Measurements from ENCODE around the gene PGA3.
"Not testable (repeated sequence)": the region's sequence is repeated elsewhere in the genome, so short reads cannot be mapped to it uniquely, and the experiment has no call there.

Gene PGA3

DNA sequence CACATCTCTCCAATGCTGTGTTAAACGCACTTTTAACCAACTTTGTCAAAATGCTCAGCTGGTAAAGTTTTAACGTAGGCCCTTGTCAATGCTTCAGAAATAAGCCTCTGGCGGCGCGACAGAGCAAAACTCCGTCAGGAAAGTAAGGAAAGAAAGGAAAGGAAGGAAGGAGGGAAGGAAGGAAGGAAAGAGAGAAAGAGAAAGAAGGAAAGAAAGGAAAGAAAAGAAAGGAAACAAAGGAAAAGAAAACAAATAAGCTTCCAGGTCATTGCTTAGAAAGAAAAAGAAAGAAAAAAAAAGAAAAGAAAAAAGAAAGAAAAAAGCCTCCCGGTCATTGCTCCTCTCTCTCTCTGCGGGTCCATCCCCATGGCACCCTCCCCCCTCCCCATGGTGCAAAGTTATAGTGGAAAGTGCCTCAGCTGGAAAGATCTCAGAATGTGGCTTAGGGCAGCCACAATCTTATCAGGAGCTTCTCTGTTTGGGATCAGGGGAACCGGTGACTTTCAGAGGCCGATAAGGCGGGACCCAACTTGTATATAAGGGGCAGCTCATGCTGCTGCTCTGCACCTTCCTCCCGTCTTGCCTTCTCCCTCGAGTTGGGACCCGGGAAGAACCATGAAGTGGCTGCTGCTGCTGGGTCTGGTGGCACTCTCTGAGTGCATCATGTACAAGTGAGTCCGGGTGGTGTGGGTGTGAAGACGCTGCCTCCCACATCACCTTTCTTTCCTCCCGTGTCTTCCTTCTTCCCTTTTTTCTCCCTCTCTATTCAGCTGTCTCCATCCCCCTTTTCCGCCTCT, at the start of gene PGA3:
Gene PGA3, plus strand, starts transcription at position 566 of the 797 bp plus-strand sequence. Its CDS starts 50 bp downstream, at position 616.
- DNase-seq = not testable (repeated sequence)

DNA sequence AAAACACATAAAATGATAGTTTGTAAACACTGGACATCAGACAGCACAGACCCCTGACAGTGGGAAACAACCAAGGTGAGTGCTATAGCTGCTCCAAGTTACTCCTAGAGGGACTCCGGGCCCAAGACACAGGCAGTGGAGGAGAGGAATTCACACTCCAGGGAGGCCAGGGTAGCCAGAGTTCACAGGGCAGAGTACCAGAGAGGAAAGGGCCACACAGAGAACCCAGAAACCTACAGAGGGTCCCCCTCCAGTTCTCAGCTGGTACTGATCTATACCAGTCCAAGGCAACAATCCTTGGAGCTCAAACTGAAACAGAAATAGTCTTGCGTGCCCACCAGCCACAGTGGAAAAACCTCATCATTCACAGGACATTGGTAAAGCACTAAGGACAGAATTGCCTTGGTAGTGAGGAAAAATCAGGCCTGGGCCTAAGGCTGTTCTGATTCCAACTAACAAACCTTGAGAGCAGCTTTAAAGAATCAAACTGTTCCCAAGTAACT, 49.7 kb upstream of the PGA3 start:
- no peak for DNase-seq

DNA sequence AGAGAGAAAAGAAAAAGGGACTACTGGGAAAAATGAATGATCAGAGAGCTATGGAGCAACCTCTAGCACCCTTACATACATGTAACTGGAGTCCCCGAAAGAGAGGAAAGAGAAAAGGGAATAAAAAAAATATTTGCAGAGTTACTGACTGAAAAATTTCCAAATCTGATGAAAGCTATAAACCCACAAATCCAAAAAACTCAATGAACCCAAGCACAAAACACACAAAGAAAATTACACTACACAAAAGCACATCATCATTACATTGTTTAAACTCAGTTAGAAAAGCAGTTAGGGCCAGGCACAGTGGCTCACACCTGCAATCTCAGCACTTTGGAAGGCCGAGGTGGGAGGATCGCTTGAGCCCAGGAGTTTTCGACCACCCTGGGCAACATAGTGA, 48.8 kb upstream of the PGA3 start:
- no peak for DNase-seq

DNA sequence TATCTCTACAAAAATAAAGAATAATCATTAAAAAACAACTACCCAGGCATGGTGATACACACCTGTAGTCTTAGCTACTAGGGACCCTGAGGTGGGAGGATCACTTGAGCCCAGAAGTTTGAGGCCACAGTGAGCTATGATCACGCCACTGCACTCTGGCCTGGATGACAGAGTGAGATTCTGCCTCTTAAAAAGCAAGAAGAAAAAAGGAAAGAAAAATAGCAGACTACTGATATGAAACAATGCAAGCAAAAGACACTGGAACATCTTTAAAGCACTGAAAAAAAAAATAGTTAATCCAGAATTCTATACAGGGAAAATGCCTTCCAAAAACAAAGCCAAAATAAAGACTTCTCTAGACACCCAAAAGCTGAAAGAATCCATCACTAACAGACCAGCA, 48.0 kb upstream of the PGA3 start:
- no peak for DNase-seq

DNA sequence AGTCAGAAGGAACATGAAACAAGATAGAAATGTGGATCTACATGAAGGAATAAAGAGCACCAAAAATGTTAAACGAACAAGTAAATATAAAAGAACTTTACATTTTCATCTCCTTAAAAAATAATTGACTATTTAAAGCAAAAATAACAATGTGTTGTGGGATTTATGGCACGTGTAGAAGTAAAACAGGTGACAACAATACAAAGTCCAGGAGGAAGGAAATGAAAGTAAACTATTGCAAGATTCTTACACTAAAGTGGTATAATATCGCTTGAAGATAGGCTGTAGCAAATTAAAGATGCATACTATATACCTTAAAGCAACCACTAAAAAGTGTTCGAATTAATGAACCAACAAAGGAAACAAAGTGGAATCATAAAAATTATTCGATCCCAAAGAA, 47.6 kb upstream of the PGA3 start:
- DNase-seq = no peak

DNA sequence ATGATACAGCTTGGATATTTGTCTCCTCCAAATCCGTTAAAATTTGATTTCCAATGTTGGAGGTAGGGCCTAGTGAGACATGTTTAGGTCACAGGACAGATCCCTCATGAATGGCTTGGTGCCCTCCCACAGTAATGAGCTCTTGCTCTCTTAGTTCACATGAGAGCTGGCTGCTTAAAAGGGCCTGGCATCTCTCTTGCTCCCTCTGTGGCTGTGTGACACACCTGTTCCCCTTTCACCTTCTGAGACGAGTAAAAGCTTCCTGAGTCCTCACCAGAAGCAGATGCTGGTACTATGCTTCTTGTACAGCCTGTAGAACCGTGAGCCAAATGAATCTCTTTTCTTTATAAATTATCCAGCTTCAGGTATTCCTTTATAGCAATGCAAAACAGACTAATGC, 45.6 kb upstream of the PGA3 start:
- no peak for DNase-seq

DNA sequence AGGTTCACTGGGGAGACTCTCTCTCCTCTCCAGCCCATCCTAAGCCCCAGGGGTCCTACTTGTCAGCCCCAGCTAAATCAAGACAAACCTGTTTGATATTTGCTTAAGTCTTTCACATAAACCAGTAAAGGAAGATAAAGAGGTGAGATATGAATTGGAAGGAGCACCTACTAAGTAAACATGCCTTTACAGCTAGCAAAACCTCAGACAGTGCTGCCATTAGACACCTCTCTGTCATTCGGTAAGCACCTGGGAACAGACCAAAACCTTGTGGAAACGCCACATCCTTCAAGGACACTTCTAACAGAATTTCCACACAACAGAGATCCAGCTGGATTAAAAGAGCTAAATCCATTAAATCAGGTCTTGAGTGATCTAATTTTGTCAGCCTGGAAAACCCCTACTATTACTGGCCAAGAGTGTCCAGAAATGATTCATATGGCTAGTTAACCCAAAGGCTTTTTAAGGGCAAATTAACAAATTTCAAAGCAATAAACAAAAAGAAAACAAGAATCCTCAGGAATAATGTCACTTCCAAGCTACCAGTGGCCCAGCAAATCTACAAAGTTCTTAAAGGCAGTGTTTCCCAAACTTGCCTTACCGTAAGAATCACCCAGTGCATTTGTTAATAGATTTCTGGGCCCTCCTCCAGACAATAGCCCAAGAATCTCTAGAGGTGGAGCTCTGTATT, 44.5 kb upstream of the PGA3 start:
- DNase-seq = no peak

DNA sequence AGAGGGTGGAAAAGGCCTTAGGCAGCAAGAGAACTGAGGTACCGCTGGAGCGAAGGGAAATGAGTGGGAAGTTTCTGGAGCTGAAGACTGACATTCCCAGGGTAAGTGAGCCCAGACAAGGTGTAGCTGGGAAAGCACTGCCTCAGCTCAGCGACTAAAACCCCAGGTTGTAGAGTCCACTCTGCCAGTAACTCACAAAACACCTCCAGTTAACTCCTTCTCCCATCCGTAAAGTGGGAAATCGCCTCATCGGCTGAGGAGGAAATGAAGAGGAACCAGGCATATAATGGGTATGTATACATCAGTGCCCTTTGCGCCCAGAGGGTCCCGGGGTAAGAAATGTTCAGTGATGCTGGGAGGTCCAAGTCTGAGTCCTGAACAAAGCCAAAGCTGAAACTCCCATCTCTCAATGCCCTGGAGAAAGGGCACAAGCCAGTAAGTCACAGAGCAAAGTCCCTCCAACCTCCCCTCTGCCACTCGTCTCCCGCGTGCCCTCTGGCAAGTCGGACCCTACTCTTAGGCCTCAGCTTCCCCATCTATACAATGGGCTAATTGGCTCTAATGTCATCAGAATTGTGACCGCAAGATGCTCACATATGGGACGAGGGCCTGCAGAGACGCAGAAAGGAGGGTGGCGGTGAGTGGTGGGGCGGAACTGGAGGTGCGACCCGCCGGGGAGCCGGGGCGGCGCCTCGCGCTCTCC, 42.7 kb upstream of the PGA3 start:
- DNase-seq = no peak

DNA sequence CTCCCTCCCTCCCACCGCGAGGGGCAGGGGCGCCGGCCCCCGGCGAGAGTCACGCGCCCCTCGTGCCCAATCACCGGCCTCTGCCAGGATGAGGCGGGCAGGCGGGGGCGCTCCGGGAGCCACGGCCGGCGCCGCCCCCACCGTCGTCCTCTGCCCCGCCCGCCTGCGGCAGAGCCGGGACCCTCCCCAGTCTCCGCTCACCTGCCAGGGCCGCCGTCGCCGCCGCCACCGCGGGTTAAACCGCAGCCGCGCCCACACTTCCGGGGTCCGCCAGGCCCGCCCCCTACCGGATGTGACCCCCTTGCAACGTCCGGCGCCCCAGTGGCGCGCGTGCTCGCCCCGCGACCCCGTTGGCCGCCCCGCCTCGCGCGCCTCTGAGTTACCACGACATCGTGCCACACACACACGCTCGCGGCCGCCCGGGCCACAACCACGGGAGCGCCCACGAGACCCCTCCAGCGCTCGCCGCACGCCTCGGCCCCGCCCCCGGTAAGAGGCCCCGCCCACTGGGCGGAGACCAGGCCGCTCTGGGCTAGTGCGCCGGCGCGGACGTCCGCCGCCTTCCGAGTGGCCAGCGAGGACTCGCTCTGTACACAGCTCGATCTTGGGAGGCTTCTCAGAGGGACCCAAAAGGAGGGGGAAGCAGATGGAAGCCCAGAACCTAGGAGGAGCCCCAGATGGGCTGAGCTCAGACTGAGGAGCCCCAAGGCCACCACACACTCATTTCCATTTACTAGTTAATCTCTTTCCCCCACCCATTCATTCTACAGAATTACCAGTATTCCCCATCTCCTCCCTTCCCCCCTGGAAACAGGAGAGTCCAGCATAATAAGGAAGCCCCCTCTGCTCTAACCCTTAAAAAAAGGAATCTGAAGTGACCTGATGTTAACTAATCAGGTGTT, 41.9 kb upstream of the PGA3 start, which contains the start of gene VPS37C:
Gene VPS37C, minus strand, starts transcription at position 237 of the 902 bp plus-strand sequence. CDS start 22,597 bp downstream, outside the sequence.
- peak; percentile 81 to 86 for DNase-seq

DNA sequence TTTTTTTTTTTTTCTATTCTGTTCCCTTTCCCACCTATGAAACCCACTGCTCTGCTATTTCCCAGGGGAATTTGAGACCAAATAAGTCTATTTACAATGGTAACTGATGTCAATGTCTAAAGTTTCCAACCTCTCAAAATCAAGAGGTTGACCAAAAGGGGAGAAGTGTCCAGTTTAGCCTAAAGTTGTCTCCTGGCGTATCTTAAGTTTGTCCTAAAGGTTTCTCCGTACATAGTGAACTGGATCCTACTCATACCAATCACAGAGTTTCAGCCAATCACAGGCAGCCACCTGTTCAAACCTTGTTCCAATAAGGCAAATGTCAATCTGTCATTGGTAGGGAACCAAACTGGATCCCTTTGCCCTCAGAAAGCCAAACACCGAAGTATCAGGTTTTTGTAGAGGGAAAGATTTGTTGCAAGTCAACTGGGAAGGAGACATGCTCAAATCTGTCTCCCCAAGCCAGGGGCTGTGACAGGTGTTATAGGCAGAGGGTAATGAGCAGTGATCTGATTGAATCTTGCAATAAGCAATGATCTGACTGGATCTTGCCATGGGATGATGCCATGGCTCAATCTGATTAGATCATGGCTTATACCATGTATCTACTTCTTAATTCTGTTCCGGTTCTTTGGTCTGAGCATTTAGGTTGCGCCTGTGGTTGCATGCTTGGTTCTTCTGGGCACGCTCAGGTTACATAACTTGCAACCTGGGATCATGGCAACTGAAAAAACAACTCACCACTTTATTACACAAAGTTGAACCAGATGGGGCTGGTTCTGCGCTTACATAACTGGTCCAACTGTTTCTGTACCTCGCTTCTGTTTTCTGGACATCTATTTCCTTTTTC, 41.0 kb upstream of the PGA3 start:
- peak in 1 of 2 experiments; percentile 24 for DNase-seq

DNA sequence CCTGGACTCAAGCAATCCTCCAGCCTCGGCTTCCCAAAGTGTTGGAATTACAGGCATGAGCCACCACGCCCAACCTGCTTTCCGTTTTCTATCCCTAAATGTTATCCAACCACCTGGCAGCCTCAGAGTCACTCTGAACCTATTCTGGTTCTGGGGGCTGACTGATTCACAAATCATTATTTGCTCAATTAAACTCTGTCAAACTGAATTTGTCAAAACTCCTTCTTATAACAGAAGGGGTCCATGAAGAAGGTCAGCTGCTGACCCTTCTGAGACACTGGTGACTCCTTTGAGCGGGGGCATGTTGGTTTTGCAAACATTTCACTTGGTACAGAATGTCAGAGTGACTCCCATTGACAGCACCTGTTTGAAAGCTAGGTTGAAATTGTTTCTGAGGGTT, 40.3 kb upstream of the PGA3 start:
- no peak for DNase-seq

DNA sequence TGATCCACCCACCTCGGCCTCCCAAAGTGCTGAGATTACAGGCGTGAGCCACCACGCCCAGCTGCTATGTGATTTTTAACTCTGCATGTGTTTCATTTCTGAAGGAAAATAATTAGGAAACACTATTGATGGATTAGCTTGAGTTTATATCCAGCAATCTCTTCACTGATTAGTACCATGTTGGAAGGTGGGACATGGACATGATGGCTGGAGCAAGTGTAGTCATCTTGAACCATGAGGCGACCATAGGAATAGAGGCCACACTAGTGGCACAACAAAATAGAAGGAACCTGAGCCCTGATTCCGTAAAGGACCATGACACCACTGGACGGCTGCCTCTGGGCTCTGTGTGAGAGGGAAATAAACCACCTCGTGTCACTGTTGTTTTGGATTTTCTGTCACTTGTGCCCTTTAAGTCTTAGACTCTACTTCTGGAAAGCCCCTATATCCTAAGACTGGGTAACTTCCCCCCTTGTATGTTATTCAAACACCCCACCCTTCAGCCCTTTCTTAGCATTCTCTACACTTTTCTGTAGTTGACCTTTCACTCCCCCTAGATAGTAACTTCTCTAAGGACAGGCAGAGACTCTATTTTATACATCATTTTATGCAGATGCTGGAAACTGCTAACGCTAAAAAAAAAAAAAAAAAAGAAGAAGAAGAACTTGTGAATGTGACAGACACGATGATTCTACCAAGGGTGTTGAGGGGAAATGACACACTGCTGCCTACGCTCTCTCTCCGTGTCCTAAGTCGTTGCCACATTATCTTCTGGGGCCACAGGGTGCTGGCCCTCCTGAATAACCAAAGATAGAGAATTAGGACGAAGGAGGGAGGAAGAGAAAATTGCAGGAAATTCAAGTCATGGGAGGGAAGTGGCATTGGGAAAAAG, 39.4 kb upstream of the PGA3 start:
- no peak for DNase-seq

DNA sequence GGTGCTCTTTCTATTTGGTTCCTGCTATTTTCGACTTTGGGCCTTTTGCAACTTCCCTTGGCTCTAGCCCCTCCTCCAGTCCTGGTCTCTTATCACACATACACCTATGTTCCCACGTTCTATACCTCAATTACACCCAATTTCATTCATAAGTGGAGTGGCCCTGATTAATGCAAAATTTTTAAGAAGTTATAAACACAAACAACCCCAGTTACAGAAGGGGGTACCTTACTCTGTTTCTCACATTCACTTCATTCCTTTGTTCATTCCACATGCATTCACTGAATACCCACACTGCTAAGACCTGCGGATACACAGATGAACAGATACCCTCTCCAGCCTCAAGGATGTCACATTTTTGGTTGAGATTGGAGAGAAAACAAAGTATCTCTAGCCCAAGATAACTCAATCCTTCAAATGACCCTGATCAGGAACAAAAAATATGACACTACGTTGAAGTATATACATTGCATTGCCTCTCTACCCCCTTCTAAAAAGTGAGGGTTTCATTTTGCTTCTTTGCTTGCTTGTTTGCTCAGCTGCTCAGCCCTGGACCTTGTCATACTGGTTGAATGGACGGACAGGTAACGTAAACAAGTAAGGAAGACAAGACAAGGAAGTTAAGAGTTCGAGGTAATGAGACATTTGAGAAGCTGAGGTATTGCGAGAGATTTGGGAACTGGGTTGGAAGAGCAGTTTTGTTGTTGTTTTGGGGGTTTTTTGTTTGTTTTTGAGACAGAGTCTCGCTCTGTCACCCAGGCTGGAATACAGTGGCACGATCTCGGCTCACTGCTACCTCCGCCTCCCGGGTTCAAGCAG, 38.5 kb upstream of the PGA3 start:
- no peak for DNase-seq

DNA sequence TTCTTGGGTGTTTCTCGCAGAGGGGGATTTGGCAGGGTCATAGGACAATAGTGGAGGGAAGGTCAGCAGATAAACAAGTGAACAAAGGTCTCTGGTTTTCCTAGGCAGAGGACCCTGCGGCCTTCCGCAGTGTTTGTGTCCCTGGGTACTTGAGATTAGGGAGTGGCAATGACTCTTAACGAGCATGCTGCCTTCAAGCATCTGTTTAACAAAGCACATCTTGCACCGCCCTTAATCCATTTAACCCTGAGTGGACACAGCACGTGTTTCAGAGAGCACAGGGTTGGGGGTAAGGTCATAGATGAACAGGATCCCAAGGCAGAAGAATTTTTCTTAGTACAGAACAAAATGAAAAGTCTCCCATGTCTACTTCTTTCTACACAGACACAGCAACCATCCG, 37.5 kb upstream of the PGA3 start:
- DNase-seq = not testable (repeated sequence)

DNA sequence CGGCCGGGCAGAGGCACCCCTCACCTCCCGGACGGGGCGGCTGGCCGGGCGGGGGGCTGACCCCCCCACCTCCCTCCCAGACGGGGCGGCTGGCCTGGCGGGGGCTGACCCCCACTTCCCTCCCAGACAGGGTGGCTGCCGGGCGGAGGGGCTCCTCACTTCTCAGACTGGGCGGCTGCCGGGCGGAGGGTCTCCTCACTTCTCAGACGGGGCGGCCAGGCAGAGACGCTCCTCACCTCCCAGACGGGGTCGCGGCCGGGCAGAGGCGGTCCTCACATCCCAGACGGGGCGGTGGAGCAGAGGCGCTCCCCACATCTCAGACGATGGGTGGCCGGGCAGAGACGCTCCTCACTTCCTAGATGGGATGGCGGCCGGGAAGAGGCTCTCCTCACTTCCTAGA, 37.0 kb upstream of the PGA3 start:
- DNase-seq = not testable (repeated sequence)

DNA sequence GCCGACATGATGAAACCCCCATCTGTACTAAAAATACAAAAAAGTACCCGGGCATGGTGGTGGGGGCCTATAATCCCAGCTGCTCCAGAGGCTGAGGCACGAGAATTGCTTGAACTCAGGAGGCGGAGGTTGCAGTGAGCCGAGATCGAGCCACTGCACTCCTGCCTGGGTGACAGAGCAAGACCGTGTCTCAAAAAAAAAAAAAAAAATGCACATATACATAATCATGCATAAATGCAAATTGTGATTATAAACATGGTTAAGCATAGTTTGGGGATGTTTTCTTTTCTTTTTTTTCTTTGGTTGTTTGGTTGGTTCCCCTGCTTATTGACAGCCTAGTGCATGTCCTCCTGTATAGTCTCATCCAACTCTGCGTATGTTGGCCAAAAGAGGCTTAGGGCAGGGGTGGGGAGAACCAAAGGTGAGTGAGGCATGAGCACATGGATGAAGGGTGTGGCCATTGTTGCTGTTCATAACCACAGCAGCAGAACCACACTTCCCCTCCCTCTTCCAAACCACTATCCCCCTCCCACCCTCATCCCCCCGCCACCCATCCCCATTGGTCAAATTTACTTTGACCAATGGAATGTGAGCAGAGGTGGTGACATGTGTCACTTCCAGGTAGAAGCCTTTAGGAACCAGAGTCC, 35.1 kb upstream of the PGA3 start:
- DNase-seq = no peak

DNA sequence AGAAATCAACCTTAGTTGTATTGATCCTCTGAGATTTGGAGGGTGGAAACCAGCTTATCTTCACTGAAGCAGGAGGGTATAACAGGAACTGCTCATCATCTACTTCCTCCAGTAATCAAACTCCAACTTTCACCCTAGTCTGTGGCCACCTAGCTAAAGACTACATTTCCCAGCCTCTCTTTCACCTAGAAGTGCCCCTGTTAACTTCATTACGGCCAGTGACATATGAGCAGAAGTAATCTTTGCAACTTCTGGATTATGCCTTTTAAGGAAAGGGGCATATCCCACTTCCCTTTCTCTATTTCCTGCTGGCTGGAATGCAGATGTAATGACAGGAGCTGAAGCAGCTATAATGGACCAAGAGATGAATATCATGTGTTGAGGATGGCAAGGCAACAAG, 34.5 kb upstream of the PGA3 start:
- DNase-seq = no peak

DNA sequence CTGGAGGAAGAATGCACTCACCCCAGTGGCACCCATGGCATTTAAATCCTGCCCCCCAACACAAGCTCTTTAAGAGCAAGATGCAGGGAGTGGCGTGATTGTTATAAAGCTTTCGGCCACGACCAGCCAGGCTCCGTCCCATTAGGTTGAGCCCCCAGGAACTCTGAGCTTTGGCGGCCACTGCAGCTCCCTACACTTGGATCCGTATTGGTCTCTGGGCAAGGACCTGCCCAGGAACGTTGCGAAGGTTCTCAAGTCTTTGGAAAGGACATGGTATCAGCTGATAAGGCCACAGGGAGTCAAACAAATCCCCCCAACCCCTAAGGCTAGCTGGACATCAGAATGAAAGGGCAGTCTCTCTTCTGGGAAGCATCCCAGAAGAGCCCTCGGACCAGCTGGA, 32.7 kb upstream of the PGA3 start:
- DNase-seq = no peak

DNA sequence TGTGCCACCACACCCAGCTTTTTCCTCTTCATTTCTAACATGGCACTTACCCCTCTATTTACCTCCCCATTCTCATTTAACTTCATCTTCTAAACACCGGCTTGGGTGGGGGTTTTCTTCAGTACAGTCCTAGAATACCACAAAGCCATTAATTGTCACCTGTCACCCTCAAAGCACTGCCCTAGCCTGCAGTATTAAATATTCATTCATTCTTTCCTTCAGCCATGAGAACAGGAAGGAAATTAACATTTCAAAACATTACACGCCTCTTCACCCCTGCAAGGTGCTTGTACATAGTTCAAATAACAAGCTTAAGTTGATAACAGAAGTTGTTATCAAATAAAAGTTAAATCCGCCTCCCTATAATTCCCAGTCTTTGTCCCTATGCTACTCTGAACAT, 31.4 kb upstream of the PGA3 start:
- DNase-seq = no peak
